PFSK-1 (cell line): ENCODE measurements around the gene SPINK5.

ENCODE experiments used
- FOXP2 ChIP-seq: optimal IDR thresholded peaks from 2 replicates; pipeline ENCODE3; 2011; ENCODE audit warnings: borderline replicate concordance, control low read depth, inconsistent platforms; ENCODE audit not compliant: insufficient read depth; ENCODE audit errors: extremely low read length, extremely low read depth
- POLR2AphosphoS5 ChIP-seq: IDR thresholded peaks from 2 replicates; pipeline ENCODE4 v1.6.1; 2012; ENCODE audit warnings: low read depth, mild to moderate bottlenecking, control low read depth, low read length, moderate library complexity
- REST ChIP-seq, 2 experiments: IDR thresholded peaks; 2 replicates each; pipeline versions ENCODE4 v1.6.1 to v1.8.0; 2011 to 2012; ENCODE audit warnings: low read depth in 2 of 2, low read length in 2 of 2, control low read depth in 1 of 2, inconsistent platforms in 1 of 2, mild to moderate bottlenecking in 1 of 2, moderate library complexity in 1 of 2; ENCODE audit not compliant: insufficient read depth in 1 of 2
- SIN3A ChIP-seq: IDR thresholded peaks from 2 replicates; pipeline ENCODE4 v1.6.1; 2012; ENCODE audit warnings: mild to moderate bottlenecking, low read length, moderate library complexity, borderline replicate concordance; ENCODE audit not compliant: insufficient read depth
- TAF1 ChIP-seq: IDR thresholded peaks from 2 replicates; pipeline ENCODE4 v1.6.1; 2012; ENCODE audit warnings: low read length, control low read depth, borderline replicate concordance; ENCODE audit not compliant: insufficient read depth

SPINK5 gene

GRCh38 chr5:148083203-148083602 lies 19.4 kb downstream of the SPINK5 start:
- no peak for TF ChIP-seq FOXP2
- no peak for TF ChIP-seq REST (IDR thresholded peaks at IDR 0.05; ENCODE audit: insufficient read depth in 1 of 2, low read depth in 2 of 2, low read length in 2 of 2)
- TF ChIP-seq TAF1: no peak
- no peak for TF ChIP-seq SIN3A
- TF ChIP-seq POLR2AphosphoS5: no peak

- TF ChIP-seq REST (IDR thresholded peaks at IDR 0.05; ENCODE audit: insufficient read depth in 1 of 2, low read depth in 2 of 2, low read length in 2 of 2) (no peak), SIN3A (no peak), POLR2AphosphoS5 (no peak), TAF1 (no peak), FOXP2 (no peak)
Observed at GRCh38 chr5:148084269-148084668, 20.5 kb downstream of the SPINK5 start.

- TF ChIP-seq SIN3A (no peak), FOXP2 (no peak), REST (IDR thresholded peaks at IDR 0.05; ENCODE audit: insufficient read depth in 1 of 2, low read depth in 2 of 2, low read length in 2 of 2) (no peak), TAF1 (no peak), POLR2AphosphoS5 (no peak)
Observed at GRCh38 chr5:148085310-148085709, 21.5 kb downstream of the SPINK5 start.

- TF ChIP-seq TAF1 (no peak), REST (IDR thresholded peaks at IDR 0.05; ENCODE audit: insufficient read depth in 1 of 2, low read depth in 2 of 2, low read length in 2 of 2) (no peak), POLR2AphosphoS5 (no peak), FOXP2 (no peak), SIN3A (no peak)
Observed at GRCh38 chr5:148085977-148086705, 22.4 kb downstream of the SPINK5 start.
